NB4 (cell line): ENCODE data around the gene SUSD6.

Experiments used
- DNase-seq: peaks from one replicate; pipeline ENCODE4 v3.0.0; 2010; ENCODE audit warnings: low read depth
- H3K4me3 ChIP-seq: one replicate; pipeline ENCODE4 v1.5.1; 2011; ENCODE audit warnings: mild to moderate bottlenecking, low read depth, low read length, moderate library complexity
- CTCF ChIP-seq: IDR thresholded peaks from one replicate; pipeline ENCODE4 v1.5.1; 2012; ENCODE audit warnings: low read depth, low read length
- MYC ChIP-seq: IDR thresholded peaks from 2 replicates; pipeline ENCODE4 v1.6.1; 2011; ENCODE audit warnings: low read depth, low read length
- POLR2A ChIP-seq: IDR thresholded peaks from 2 replicates; pipeline ENCODE4 v1.6.1; 2011; ENCODE audit warnings: mild to moderate bottlenecking; ENCODE audit not compliant: insufficient read length; ENCODE audit errors: extremely low read depth
- TF ChIP-seq, protein P1 (sequence below): IDR thresholded peaks from 2 replicates; pipeline ENCODE4 v1.6.1; 2011; ENCODE audit warnings: low read depth, low read length

Gene SUSD6

DNA sequence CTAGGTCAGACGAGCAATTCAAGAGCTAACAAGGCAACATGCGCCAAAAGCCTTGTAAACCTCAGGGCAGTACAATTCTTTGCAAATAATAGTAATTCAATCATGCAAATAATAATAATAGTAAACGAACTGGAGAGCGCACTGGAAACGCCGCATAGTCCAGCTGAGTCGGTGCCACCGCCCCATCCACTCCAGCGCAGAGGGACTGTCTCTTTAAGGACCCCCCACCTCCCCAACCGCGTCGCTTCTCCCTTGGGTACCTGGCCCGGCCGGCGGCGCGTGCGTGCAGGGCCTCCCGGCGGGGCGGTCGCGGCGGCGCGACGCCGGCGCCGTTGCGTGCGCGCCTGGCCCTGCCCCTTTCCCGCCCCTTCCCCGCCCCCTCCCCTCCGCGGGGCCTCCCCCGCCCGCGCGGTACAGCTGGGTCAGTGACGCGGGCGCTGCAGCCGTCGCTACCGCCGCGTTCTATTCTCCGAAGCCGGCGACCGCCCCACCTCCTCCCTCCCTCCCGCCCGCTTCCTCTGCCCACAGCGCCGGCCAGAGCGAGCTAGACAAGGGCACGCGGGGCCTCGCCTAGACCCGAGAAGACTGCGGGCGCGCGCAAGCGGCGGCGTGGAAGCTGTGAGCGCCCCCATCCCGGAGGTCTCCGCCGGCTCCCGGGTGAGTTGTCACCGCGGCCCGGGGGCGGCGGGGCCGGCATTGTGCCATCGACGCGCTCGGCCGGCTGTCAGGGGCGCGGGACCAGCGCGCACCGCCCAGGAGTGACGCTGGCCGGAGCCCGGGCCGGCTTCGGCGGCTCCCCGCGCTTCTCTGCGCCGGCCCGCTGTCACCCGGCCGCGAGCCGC, at the start of gene SUSD6:
SUSD6 (plus strand) TSS at position 425 of the 842 bp plus-strand sequence. CDS start 46,997 bp downstream, outside the sequence.
- TF ChIP-seq CTCF = no peak
- TF ChIP-seq, protein P1, sequence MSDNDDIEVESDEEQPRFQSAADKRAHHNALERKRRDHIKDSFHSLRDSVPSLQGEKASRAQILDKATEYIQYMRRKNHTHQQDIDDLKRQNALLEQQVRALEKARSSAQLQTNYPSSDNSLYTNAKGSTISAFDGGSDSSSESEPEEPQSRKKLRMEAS = peak; percentile 43; the same call in 1 of the 2 replicates
- TF ChIP-seq MYC = peak; percentile 60; the same call in 1 of the 2 replicates
- peak; percentile 26 for TF ChIP-seq POLR2A
- peak; percentile 92 for DNase-seq
- H3K4me3 ChIP-seq = peak within 1 kb of the TSS; percentile 71

DNA sequence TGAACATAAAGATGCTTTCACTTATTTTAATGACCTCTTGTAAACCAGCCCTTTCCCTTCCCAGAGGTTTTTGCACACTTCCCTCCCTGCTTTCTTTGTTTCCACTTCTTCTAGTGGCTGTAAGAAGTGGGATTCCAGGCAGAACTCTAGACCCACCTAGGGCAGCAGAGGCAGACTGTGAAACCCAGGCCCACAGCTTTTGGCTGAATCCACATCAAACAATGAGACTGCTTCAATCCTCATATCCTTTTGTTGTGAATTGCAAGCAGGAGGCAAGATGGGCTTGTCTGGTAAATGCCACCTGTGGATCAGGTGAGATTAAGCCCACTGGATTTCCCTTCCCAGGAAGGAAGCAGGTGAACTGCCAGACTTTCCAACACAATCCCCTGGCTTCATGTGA, 49.5 kb upstream of the SUSD6 start:
- TF ChIP-seq POLR2A (no peak), CTCF (no peak), MYC (no peak)
- TF ChIP-seq, protein P1 = no peak
- no peak for DNase-seq
- H3K4me3 ChIP-seq = no peak overlapping the region

GRCh38 chr14:69567563-69567962, 43.8 kb upstream of the SUSD6 start:
- H3K4me3 ChIP-seq = no peak overlapping the region
- TF ChIP-seq, protein P1 = no peak
- TF ChIP-seq CTCF (no peak), MYC (no peak), POLR2A (no peak)
- no peak for DNase-seq

DNA sequence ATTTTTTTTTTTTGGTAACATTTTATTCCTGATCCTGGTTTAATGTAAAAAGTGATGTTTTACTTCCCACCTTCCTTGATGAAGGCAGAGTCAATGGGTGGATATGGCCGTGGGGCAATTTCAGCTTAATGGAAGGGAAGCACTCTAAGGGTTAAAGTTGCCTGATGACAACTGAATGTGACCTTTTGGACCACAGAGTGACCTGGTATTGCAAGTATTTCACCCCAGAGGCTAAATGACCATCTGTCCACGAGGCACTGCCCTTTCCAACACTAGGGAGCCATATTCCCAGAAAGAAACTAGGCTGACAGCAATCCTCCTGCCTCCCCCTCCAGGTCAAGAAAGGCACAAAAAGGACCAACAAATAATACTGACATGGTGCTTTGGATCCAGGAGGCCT, 41.5 kb upstream of the SUSD6 start:
- DNase-seq = no peak
- H3K4me3 ChIP-seq = no peak overlapping the region
- TF ChIP-seq, protein P1 = no peak
- TF ChIP-seq MYC = no peak
- no peak for TF ChIP-seq POLR2A
- TF ChIP-seq CTCF = no peak

- TF ChIP-seq, protein P1 = no peak
- TF ChIP-seq POLR2A (no peak), MYC (no peak), CTCF (no peak)
- no peak overlapping the region for H3K4me3 ChIP-seq
Observed at GRCh38 chr14:69570836-69571330, 40.5 kb upstream of the SUSD6 start.

More at GRCh38 chr14:69570836-69571330, 40.5 kb upstream of the SUSD6 start:
- DNase-seq = no peak
